Femur (tissue), 1 donor: ENCODE data around the gene HPGDS.
"Not testable (repeated sequence)": the region's sequence is repeated elsewhere in the genome, so short reads cannot be mapped to it uniquely, and the experiment has no call there.

ENCODE experiments used
- DNase-seq: peaks from one replicate; pipeline ENCODE4 v3.0.0-alpha.2; 2017

Gene HPGDS

DNA sequence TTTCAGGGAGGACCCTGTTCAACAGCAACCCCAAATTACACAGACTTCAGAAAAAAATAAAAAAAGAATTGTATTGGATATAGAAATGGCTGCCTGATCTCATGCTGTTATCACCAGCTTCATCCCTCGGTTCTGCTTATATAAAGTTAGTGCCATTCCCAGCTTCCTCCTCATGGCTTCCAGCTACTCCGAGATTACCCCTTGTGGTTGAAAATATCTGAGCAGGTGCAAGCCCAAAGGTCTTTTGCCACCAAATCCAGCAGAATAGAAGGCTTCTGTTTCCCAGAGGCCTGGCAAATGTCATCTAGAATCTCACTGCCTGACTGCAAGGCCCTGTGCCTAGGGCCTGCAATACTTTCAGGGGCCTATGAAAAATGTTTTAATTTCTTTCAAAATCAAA is 13.8 kb upstream of the HPGDS start:
- no peak for DNase-seq

DNA sequence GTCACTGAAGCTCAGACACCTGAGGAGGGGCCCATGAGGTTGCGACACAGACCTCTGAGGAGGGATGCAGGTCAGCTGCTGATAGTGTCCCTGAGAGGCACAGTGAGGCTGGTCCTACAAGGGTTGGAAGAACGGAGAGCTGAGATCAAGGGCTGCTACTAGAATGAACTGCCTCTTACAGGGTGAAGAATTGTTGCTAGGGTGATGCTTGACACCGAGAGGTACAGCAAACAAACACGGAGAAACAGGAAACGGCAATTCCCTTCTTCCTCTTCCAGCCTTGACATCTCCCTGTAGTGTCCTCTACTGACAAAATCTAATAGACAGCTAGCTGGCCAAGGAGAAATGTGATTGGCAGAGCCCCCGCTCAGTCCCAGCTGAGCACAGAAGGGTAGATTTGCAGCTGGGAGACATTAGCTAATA is 11.8 kb upstream of the HPGDS start:
- DNase-seq, result no peak

DNA sequence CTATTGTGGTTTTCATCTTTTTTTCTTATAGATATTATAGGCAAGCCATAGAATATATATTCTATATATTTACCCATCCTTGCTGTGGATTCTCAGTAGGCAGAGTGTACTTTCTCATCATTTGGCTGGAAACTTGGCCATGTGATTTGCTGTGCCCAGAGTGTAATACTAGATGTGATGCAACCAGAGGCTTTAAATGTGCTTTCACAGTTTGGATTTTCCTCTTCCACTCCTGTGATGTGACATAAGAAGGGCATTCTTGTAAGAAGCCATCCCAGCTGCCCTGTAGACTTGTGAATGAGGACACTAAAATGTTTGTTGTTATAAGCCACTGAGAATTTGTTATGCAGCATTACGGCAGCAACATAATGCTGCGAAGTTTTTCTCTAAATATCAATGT is 10.4 kb upstream of the HPGDS start:
- no peak for DNase-seq

DNA sequence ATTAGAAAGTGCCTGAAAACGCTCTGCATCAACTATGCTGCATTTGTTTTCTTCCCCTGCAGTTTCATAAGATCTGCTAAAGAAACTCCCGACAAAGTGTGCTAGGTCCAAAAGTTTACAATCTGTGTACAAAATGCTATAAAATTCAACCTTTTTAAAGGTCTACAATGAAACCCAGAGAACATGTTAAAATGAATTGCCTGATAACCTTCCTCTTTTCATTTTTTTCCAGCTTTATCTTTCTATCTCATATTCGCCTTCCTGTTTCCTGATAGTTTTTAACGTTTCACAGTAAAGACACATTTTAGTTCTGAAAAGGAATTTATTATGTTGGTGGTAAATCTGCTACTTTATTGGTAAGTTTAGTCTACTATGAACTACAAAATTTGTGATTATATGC is 9.5 kb upstream of the HPGDS start:
- DNase-seq, result no peak

DNA sequence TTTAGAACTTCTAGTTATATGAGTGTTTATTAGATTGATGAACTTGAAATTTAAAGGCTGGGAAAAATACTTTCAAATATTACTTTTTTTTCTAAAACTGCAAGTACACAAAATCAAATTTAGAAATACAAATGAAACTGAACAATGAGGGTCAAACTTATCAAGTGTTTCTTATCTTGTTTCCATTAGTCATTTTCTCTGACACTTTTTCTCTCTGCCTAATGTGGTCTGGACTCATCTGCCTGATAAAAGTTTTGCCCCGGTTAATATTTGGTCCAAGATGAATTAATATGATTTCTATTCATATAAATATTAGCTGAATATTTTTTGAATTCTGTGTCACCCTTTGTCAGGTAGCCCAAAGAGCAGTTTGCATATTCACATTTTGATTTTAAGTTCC is 8.7 kb upstream of the HPGDS start:
- no peak for DNase-seq

DNA sequence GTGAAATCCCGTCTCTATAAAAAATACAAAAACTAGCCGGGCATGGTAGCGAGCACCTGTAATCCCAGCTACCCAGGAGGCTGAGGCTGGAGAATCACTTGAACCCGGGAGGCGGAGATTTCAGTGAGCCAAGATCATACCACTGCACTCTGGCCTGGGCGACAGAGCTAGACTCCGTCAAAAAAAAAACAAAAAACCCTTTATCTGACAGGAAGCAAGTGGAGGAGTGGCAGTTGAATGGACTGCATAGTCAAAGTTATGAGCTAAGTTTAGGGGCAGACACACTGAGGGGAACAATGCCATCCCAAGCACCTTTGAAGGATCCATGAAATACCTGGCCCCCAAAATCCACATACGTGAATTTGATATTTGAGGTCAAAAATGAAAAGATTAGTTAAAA is 7.5 kb upstream of the HPGDS start:
- DNase-seq, result no peak

DNA sequence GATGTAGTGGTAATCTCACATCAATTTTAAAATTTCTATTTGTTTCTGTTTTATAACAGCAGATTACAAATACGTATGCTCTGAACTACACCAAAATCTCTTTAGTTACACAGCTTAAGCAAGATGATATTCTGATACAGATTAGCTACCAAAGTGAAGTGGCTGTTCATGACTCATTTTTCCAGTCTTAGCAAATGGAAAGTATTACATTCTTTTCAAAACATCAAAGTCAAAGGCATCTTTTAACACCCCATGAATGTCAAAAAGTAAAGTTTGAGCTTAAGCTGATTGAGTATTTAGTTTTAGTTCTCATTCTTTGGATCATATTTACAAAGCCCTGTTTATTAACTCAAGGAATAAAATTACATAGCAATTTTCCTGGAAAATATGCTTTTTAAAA is 6.6 kb upstream of the HPGDS start:
- DNase-seq, result no peak

DNA sequence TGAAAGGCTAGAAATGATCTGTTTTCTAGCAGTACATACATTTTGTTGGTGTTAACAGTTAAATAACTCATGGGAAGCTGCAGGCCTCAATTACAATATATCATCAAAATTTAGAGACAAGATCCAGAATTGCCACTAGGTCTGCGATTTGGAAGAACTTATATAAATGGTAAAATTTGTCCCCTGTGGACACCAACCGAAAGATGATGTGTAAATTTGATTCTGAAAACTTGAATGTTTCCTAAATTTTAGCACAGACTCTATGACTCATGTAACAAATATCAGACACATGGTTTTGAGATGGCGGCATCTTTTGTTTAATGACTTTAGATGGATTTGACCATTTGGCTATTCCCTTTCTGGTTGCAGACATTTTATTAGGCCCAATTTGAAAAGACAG is 6.0 kb upstream of the HPGDS start:
- DNase-seq, result no peak

DNA sequence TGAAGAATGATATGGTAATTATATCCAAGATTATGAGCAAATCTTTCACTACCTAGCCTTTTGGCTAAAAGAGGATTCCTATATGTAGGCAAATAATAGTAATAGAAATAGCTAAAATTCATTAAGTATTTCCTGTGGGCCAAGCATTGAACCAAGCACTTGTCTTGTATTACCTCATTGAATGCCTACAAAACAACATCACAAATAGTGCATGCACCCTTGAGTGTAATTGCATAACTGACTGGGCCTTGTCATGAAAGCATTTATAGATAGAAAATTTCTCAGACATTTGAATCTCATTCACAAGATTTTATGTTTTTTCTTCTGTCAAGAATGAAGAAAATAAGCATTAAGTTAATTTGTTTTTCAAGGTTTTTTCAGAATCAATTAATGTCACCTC is 3.9 kb upstream of the HPGDS start:
- DNase-seq, result no peak

DNA sequence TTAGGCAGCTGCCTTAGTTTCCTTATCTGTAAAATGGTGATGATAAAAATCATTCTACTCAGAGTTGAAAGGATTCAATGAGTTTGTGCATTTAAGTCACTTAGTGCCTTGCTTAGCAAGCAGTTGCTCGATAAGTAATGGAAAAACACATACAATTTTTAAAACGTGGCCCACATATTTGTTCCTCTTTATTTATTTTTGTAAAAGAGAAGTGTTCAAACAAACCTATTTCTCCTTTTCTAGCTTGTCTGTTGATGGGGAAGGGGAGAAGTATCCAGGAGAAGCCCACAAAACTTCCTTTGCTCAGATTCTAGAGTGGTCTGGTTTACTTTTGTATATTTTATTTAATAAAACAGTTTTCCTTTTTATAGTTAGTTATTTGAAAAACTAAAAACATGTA is 3.3 kb upstream of the HPGDS start:
- DNase-seq, result no peak

DNA sequence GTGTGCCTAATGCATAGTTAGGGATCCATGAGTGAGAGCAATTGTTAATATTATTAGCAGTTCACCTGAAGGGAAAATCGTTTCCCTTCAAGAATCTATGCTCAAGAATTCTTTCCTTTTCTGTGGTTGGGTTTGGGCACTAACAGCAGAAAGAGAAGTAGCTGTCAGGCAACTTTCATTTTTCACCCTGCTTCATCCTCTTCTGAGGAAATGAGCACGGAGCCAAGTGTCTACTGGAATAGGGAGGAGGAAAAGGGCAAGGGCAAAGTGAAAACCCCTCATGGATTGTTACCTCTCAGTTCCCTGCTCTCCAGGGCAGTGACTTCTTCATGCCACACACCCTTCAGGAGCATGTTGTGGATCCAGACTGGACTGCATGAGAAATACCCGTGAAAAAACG is 2.6 kb upstream of the HPGDS start:
- no peak for DNase-seq

DNA sequence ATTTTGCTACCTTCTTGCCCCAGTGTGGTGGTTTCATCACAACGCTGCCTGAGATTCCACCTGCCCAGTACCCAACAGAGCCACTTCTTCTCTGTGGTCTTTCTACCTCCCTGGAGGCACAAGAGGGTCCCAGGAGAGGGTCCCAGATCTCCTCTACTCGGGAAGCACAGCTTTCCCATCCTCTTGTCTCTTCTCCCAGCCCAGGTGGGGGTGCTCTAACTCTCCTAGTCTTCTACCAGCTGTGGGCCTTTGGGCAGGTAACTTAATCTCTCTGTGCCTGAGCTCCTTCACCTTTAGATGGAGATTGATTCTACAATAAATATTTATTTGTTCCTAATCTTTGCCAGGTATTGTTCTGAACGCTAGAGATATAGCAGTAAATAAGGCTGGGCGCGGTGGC is 1.8 kb upstream of the HPGDS start:
- DNase-seq, result no peak

DNA sequence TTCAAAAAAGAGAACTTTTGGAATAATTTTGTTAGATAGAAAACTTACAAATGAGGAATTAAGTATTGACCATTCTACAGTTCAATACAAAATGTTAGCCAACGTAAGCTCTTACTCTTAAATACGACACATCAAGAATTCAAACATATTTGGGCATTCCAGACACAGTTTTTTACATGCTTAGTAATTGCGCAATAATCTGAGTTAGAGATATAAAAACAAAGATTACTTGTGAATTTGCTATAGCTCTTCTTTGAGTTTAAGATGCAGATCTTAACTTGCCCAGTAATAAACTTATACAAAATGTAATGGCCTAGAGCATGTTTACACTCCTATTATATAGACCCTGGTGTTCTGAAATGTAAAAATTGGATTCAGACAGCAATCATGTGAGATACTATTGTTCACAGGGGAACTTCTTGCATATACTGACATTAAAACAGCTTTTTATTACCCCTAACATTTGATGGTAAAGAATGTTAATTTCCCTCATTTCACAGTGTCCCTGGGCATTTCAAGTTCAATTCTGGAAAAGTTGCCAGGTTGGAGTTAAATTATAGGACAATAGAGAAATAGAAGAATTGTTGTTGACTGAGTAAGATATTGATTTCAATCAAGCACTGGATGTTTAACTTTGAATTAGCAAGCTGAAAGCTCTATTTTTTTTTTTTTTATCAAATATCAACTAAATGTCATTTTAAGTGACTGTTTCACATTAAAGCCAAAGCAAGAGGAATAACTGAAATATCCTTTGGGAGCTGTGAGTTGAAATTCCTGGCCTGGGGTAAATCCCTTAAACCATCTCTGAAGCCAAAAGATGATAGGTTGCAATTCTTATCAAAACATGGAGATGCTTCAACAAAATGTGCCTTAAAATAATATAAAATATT is 910 bp downstream of the HPGDS start:
- no peak for DNase-seq

DNA sequence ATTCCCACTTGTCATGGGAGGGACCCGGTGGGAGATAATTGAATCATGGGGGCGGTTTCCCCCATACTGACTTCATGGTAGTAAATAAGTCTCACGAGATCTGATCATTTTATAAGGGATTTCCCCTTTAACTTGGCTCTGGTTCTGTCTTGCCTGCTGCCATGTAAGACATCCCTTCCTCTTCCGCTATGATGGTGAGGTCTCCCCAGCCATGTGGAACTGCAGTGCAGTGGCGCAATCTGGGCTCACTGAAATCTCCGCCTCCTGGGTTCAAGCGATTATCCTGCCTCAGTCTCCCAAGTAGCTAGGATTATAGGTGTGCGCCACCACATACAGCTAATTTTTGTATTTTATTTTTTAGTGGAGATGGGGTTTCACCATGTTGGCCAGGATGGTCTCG is 2.9 kb downstream of the HPGDS start:
- no peak for DNase-seq

DNA sequence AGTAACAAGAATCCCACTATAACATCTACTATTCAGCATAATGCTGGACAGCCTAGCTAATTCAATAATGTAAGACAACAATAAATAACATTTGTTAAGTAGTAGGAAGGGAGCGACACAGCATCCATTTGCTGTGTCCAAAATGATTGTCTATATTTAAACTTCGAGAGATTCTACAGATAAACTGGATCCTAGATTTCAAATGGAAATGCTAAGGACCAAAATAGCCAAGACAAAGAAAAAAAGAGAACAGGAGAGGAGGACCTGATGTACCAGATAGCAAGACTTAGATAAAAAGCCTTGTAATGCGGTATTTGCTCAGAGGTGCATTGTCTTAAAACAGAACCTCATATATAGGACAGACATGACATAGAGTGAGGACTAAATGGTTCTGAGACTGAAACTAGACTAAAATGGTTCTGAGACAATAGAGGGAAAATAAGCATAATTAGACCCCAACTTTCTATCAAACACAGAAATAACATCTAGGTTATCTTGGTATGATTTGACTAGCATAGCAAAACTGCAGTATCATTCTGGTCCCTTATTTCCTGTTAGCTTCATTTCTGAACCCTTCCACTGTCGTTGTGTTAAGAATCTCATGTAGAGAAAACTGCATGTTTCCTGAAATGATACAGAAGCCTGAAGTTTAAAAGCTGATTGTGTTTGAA is 3.8 kb downstream of the HPGDS start:
- no peak for DNase-seq

DNA sequence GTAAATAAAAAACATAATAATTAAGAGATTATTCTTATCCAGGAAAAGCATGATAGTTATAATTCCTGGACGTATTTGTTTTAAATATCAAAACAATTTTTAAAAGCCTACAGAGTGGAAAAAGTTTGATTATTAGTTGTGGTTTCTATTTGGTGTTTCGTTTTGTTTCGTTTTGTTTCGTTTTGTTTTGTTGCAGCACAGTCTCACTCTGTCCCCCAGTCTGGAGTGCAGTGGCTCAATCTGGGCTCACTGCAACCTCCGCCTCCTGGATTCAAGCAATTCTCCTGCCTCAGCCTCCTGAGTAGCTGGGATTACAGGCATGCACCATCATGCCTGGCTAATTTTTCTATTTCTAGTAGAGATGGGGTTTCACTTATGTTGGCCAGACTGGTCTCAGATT is 5.8 kb downstream of the HPGDS start:
- DNase-seq, result not testable (repeated sequence)

DNA sequence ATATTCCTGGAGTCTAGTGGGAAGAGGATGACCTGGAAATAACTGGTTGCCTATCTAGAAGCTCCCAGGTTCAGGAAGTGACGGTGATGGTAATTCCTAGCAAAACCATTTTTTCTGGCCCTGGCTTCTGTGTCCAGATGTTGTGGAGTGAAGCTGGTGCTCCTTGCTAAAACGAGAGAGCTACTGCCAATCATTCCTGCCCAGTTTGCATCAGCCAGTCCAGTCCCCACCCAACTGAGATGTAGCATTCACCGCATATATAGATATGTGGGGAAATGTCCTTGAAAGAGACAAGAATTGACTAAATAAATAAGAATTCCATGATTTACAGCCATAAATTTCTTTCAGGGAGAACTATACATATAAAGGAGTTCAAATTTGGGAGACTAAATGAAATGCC is 6.3 kb downstream of the HPGDS start:
- no peak for DNase-seq

DNA sequence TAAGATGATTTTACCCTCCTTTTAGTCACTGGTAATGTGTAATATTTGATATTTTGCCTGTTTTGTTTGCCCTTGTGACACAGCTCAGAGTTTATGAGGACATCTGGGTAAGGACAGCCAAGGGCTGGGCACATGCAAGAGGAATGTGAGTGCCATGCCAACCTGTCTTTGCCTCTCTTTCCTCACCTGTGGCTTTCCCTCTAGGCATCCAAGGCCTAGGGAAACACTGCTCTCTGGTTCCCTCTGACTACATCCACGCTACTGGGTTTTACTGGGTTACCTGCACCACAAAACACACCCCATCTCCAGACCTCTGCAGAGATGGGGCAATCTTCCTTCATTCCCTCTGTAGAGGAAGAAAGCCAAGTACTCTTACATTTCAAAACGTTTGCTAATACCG is 7.7 kb downstream of the HPGDS start:
- DNase-seq, result no peak

DNA sequence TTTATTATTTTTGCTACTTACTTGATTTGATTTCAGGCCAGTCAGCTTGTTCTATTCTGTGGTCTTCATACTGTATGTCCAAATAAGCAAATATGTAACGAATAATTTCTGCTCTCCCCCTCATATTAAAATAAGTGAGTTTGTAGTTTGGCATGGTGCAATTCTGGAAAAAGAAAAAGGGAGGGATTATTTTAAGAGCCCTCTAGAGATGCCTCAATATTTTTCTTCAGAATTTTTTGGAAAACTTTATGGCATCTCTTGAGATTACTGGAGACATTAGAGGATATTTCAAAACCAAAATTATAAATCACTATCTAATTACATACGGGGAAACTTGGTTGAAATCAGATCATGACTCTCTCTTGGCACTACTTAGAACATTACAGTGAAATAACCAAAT is 8.2 kb downstream of the HPGDS start:
- DNase-seq, result no peak

DNA sequence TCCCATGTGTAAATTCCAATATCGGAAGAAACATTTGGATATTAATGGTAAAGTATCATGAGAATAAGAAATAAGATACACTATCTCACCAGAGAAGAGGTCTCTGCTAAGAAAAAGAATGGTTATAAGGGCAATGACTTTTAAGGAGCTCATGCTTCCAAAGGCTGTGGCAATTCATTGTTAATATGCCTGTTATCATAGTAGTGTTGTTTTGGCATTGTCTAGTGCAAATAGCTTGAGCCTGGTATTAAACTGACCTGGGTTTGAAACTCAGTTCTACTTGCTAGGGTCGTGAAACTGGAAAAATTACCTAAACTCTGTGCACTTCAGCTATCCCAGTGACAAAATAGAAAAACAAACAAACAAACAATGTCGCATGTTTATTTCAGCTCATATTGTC is 8.8 kb downstream of the HPGDS start:
- no peak for DNase-seq

DNA sequence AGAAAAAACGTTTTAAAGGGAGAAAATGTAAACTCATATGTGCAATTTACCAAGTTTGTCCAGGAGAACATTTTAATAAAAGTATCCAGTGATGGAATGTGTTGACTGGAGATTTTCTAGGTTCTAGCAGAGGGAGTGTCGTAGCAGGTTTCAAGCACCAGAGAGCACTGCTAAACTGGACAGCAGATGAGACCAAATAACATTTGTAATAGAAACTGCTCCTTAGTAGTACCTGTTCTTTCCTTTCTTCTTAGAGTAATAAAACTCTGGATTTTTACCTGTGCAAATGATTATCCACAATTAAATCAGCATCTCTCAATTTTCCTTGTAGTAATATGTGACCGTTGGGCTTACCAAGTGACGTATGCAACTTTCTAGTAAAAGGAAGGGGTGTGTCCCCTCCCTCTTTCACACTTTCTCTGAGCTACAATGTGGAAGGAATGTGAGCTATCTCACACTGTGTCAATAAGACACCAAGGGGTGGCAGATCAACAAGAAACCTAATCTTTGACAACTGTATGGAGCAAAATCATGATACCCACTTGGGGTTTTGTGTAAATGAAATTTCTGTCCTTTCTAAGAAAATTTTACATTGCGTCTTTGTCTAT is 9.5 kb downstream of the HPGDS start:
- DNase-seq, result no peak

DNA sequence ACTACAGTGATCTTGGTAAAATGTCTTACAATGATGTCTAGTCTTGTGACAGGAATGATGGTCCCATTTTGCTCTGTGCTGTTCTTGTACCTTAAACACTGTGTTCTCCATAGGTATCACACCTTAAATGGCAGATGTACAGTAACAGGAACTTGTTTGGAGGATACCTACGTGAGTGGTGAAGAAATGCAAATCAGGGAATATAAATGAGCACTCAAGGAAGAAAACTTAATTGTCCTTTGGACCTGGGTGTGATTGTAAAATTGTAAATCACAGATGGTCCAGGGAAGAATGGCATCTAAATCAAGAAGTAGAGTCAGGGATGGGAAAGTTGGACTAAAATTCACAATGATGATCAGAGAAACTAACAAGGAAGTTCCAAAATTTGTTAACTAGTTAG is 12.7 kb downstream of the HPGDS start:
- no peak for DNase-seq

DNA sequence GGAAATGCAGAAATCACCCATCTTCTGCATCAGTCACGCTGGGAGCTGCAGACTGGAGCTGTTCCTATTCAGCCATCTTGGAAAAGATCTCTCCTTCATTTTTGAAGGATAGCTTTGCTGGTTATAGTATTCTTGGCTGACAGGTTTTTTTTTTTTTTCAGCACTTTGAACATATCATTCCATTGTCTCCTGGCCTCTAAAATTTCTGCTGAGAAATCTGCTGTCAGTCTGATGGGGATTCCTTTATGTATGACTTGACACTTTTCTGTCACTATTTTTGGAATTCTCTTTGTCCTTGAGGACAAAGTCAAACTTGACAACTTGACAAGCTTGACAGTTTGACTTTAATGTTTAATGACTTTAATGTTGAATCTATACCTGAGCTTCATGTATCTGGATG is 16.8 kb downstream of the HPGDS start:
- no peak for DNase-seq

DNA sequence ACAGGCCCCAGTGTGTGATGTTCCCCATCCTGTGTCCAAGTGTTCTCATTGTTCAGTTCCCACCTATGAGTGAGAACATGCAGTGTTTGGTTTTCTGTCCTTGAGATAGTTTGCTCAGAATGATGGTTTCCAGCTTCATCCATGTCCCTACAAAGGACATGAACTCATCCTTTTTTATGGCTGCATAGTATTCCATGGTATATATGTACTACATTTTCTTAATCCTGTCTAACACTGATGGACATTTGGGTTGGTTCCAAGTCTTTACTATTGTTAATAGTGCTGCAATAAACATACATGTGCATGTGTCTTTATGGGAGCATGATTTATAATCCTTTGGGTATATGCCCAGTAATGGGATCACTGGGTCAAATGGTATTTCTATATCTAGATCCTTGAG is 22.7 kb downstream of the HPGDS start:
- DNase-seq, result not testable (repeated sequence)
